ENCODE measurements around the gene LENEP.

DNA sequence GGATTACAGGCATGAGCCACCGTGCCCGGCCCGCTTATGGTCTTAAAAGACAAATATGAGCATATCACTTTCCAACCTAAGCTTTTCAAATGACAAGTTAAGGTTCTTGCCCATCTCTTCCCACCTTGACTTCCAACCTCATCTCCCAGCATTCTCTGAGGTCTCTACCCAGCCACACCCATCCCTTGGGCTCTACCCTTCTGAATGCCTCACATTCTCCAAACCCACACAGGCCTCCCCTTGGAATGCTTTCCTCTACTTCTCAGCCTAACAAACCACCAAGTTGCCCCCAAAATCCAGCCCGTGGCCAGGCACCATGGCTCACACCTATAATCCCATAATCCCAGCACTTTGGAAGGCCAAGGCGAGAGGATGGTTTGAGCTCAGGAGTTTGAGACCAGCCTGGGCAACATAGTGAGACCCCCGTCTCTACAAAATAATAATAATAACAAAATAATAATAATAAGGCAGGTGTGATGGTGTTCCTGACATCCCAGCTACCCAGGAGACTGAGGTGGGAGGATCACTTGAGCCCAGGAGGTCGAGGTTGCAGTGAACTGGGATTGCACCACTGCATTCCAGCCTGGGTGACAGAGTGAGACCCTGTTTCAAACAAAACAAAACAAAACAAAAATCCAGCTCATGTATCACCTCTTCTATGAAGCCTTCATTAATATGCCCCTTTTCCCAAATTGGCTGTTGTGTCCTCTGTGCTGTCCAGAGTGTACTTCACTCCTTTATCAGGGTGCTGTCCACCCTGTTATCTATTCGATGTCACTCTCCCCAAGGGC lies 28.9 kb downstream of the LENEP start:
- TF ChIP-seq, protein P1, sequence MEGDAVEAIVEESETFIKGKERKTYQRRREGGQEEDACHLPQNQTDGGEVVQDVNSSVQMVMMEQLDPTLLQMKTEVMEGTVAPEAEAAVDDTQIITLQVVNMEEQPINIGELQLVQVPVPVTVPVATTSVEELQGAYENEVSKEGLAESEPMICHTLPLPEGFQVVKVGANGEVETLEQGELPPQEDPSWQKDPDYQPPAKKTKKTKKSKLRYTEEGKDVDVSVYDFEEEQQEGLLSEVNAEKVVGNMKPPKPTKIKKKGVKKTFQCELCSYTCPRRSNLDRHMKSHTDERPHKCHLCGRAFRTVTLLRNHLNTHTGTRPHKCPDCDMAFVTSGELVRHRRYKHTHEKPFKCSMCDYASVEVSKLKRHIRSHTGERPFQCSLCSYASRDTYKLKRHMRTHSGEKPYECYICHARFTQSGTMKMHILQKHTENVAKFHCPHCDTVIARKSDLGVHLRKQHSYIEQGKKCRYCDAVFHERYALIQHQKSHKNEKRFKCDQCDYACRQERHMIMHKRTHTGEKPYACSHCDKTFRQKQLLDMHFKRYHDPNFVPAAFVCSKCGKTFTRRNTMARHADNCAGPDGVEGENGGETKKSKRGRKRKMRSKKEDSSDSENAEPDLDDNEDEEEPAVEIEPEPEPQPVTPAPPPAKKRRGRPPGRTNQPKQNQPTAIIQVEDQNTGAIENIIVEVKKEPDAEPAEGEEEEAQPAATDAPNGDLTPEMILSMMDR (conservative IDR thresholded peaks at IDR 0.05; ENCODE audit: low read length): no peak
- TF ChIP-seq EZH2phosphoT487 (IDR thresholded peaks at IDR 0.05; ENCODE audit: borderline replicate concordance, low read depth, low read length): no peak
